Tongue (tissue), 2 donors: ENCODE data around the gene STAT1. TPM values are rescaled to one million over a fixed set of nuclear protein-coding genes. Genes with fewer than 3 reads are reported as not detected.

Experiments
- DNase-seq: peaks from one replicate; pipeline ENCODE4 v3.0.0-alpha.2; 2015
- total RNA-seq: library from RNA; depleted of rRNA; stranded (reverse); fragments of >200 nt; gene quantifications from one replicate; pipeline ENCODE4 v1.2.3, GENCODE V29; 2014

STAT1 gene
- total RNA-seq, 1 donor from 2014 or later, result 55.0 TPM

- DNase-seq, result no peak
Observed at GRCh38 chr2:191031256-191031655, 17.3 kb upstream of the STAT1 start.

DNA sequence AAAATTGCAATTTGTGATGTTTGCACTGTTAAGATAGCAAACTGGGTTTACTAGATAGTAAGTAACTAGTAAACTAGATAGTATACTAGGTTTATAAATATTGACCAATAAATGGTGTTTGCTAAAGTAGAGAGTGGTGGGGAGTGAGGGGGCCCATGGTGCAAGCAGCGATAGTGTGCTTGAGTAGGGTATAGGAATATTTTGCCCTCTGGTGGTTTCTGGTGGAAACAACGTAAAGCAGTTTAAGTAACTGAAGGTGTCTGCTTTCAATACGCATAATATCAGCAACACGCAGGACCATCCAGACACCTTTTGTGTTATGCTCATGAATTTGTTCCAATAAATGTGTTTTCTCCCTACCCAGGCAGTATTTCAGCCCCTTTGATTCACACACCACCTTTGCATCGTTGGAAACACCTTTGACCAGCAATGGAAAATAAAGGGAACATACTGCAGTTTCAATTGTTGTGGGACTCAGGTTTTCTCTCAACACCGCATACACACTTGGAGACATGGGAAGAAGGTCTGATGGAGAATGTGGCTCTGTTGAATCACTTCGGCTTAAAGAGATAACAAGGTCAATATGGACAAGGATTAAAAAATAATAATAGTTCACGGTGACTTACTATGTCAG lies 16.7 kb upstream of the STAT1 start:
- DNase-seq, result peak; percentile 46

GRCh38 chr2:191029280-191029950 lies 15.4 kb upstream of the STAT1 start:
- no peak for DNase-seq

DNA sequence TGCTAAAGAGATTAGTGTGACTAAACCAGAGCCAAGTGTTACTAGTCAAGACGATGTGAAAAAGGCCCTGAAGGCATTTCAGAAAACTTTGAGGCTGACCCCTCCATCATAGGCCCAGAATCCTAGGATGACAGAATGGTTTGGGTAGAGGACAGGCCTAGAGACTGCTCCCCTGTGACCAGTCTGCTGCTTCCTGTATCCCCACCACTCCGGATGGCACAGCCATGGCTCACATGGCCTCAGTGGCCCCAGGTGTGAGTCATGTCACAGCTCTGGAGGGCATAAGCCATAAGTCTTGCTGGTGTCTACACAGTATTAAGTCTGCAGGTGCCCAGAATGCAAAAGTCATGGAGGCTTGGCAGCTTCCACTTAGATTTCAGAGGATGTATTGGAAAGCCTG lies 12.4 kb upstream of the STAT1 start:
- no peak for DNase-seq

GRCh38 chr2:191025135-191025534 lies 11.2 kb upstream of the STAT1 start:
- DNase-seq, result no peak

- no peak for DNase-seq
Observed at GRCh38 chr2:191023235-191023679, 9.3 kb upstream of the STAT1 start.

GRCh38 chr2:191020742-191021381 lies 6.9 kb upstream of the STAT1 start:
- no peak for DNase-seq

GRCh38 chr2:191020221-191020741 lies 6.3 kb upstream of the STAT1 start:
- DNase-seq, result peak; percentile 98

DNA sequence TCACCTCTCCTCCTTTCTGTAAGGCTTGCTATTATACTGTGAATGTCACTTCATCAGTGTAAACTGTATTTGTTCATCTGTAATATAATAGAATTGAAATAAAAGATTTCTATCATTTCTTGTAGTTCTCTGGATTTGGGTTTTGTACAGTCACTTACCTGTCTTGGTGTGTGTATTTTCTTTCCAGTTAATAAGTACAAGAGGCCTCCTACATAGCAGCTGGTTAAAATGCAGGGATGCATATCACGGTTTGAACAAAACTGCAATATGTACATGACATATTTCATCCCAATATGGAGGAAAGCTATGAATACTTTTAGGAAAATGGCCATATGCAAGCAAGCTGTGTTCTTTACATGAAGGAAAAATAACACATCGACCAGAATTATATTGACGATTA lies 5.4 kb upstream of the STAT1 start:
- DNase-seq, result no peak

DNA sequence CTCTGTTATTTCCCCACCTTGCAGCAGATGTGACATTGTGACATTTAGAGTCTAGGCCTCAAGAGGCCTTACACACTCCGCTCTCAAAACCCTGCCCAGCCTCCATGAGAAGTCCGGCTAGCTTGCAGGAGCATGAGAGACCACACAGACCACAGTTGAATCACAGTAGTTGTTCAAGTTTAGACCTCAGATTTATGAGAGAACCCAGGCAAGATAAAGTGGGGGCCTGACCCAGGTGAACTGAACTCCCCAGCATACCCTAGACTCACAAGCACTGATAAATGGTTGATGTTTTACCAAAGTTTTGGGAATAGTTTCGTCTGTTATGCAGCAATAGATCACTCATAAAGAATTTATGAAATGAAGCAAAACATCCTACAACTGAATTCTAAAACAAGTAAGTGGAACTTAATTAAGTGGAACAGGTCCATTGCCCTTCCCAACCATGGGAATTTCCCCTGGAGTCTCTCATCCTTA lies 4.7 kb upstream of the STAT1 start:
- no peak for DNase-seq

GRCh38 chr2:191018048-191018447 lies 4.1 kb upstream of the STAT1 start:
- no peak for DNase-seq

- DNase-seq, result no peak
Observed at GRCh38 chr2:191015831-191016230, 1.9 kb upstream of the STAT1 start.

GRCh38 chr2:191015239-191015638 lies 1.3 kb upstream of the STAT1 start:
- DNase-seq, result no peak

DNA sequence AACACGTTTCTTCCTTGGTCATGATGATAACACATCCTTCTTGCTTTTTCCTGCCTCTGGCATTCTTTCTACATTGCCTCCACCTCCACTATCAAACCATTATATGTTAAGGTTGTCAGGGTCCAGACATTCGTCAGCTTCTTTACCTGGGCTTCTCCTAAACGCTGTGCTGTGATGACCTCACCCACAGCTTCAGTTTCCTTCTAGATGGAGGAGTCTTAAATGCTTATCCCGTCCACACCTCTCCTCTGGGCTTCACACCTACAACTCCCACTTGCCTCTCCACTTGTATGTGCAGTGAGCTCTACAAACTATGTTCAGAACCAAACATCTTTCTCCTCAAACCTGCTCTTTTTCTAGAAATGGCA lies 666 bp upstream of the STAT1 start:
- DNase-seq, result no peak

DNA sequence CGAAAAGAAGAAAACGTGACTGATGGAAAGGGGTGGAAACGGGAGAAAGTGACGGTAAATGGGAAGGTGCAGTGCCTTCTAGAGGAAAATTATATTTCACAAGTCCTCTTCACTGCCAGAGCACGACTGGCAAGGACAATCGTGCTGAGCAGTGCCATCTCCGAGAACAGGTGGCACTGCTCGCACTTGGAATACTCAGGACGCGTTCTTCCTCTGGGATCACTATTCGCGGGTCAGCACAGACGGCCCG lies 364 bp downstream of the STAT1 start:
- no peak for DNase-seq

DNA sequence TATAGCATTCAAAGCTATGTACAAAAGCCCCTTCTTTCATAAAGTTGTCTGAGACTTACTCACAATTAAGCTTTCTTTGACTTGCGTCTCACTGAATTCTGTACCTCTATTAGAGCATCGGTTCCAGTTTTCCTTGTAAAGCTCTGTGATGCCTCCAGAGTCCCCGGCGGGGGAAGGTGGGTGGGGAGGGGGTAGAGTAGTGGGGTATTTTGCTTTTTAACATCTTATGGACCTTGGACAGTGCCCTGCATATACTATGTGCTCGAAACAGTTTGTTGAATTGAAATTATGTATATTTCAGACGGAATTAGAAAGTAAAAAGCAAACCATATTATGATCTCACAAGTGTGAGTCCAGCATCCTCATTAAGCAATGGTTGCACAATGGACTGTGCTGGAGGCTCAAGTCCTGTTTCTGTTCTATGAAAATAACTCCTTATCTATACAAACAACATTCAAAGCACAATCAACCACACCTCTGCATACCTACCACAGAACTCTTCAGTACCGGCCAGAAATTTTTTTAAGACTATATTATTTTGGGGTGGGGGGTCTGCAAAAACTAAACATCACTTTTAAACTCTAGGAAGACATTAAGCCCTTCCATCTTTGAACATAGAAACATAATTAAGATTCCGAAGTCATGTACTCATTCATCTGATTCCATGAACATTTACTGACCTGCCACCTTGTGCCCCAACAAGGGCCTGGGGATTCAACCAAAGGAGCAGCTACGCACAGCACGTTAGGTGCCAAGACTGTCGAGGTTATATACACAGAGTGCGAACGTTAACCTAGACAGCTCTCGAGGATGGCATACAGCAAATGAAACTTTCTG lies 908 bp downstream of the STAT1 start:
- DNase-seq, result no peak

GRCh38 chr2:191012346-191012745 lies 1.6 kb downstream of the STAT1 start:
- DNase-seq, result no peak

- DNase-seq, result no peak
Observed at GRCh38 chr2:191010887-191011885, 2.8 kb downstream of the STAT1 start.

DNA sequence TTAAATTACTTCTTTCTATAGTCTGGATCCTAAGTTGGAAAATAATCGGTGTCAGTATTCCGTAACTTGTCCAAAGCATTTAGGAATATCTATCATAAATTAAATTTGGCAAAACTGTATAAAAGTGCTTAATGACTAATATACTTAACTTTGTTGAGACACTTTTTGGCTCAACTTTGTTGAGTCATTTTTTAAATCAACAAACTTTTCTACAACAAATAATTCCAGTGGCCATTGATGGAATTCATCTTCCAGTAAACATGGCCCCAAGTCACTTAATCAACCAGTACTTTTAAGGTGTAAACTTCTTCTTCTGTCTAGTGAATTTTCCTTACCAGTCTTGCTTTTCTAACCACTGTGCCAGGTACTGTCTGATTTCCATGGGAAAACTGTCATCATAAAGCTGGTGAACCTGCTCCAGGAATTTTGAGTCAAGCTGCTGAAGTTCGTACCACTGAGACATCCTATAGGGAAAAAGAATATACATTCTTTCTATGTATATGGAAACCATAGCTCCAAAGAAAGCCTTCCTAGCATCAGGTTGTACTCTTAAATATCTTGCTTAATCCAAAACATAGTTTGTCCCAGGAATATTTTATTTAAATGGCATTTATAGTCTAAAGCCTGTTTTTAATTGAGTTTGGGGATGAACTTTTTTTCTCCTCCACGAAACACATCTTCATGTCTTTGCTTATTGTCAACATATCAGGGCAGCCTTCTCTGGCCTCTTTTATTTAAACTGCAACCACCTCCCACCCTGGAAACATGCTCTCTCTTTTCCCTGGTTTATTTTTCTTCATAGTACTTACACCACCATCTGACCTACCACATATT lies 4.2 kb downstream of the STAT1 start:
- no peak for DNase-seq

DNA sequence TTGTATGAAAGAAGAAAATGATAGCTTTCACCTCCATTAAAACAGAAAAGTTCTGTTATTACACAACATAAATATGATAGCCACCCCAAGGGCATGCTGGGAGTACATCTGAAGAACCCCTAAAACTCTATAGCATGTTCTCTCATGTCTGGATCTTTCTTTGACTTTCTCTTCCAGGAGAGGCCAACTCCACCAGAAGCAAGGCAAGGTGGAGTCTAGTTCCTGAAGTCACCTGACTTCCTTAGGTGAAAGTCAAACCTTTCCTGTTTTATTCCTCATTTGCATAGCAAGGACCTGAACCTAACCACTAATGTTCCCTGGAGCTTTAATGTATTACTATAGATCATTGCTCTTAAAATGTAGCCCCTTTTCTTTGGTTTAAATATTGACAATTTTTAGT lies 5.7 kb downstream of the STAT1 start:
- DNase-seq, result no peak
